ENCODE results near the gene AGAP1.

- TF ChIP-seq CTCF (IDR thresholded peaks at IDR 0.05), result peak; percentile 65 to 86 (median 74)
- no peak for TF ChIP-seq POLR2A (IDR thresholded peaks at IDR 0.05)
Observed at GRCh38 chr2:235594041-235594440, 100.2 kb downstream of the AGAP1 start.

Measured in heart left ventricle (tissue), 13 donors.